Osteocyte (in vitro differentiated cells): ENCODE measurements around the gene RORB. TPM values are rescaled to one million over a fixed set of nuclear protein-coding genes. Genes with fewer than 3 reads are reported as not detected.

ENCODE experiments used
- DNase-seq: peaks from one replicate; pipeline ENCODE4 v3.0.0; 2021; ENCODE audit warnings: mixed read lengths; ENCODE audit not compliant: unreplicated experiment; ENCODE audit errors: extremely low spot score
- H3K27ac Mint-ChIP-seq: one replicate; pipeline ENCODE4 v1.8.0; 2021; ENCODE audit warnings: mild to moderate bottlenecking, mixed read lengths; ENCODE audit not compliant: unreplicated experiment
- H3K27me3 Mint-ChIP-seq: one replicate; pipeline ENCODE4 v1.8.0; 2021; ENCODE audit warnings: mixed read lengths; ENCODE audit not compliant: unreplicated experiment
- H3K36me3 Mint-ChIP-seq: one replicate; pipeline ENCODE4 v1.8.0; 2021; ENCODE audit warnings: mixed read lengths; ENCODE audit not compliant: unreplicated experiment
- H3K4me1 Mint-ChIP-seq: one replicate; pipeline ENCODE4 v1.8.0; 2021; ENCODE audit warnings: mixed read lengths; ENCODE audit not compliant: unreplicated experiment
- H3K4me3 Mint-ChIP-seq: one replicate; pipeline ENCODE4 v1.8.0; 2021; ENCODE audit warnings: mild to moderate bottlenecking, moderate library complexity, mixed read lengths; ENCODE audit not compliant: unreplicated experiment
- H3K9me3 Mint-ChIP-seq: one replicate; pipeline ENCODE4 v1.8.0; 2021; ENCODE audit warnings: mixed read lengths; ENCODE audit not compliant: unreplicated experiment
- total RNA-seq: library from RNA; stranded (reverse); gene quantifications from 2 replicates; pipeline ENCODE4 v1.2.1, GENCODE V29; 2021
- TF ChIP-seq, protein P1 (sequence below): fragments of 200-600 bp; sonication (generic); IDR thresholded peaks from 2 replicates; pipeline ENCODE4 v1.5.0; 2021; ENCODE audit warnings: antibody characterized with exemption, mild to moderate bottlenecking, moderate library complexity

The RORB gene
- total RNA-seq, 1 donor from 2014 or later, result not detected

GRCh38 chr9:74653410-74654080 is 156.4 kb downstream of the RORB start:
- H3K4me3 Mint-ChIP-seq, result no peak overlapping the region
- TF ChIP-seq, protein P1, sequence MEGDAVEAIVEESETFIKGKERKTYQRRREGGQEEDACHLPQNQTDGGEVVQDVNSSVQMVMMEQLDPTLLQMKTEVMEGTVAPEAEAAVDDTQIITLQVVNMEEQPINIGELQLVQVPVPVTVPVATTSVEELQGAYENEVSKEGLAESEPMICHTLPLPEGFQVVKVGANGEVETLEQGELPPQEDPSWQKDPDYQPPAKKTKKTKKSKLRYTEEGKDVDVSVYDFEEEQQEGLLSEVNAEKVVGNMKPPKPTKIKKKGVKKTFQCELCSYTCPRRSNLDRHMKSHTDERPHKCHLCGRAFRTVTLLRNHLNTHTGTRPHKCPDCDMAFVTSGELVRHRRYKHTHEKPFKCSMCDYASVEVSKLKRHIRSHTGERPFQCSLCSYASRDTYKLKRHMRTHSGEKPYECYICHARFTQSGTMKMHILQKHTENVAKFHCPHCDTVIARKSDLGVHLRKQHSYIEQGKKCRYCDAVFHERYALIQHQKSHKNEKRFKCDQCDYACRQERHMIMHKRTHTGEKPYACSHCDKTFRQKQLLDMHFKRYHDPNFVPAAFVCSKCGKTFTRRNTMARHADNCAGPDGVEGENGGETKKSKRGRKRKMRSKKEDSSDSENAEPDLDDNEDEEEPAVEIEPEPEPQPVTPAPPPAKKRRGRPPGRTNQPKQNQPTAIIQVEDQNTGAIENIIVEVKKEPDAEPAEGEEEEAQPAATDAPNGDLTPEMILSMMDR, result no peak
- no peaks in the 10 kb centered on the region for H3K36me3 Mint-ChIP-seq
- no peaks in the 10 kb centered on the region for H3K9me3 Mint-ChIP-seq
- DNase-seq, result no peak
- no peaks in the 10 kb centered on the region for H3K4me1 Mint-ChIP-seq
- no peaks in the 10 kb centered on the region for H3K27me3 Mint-ChIP-seq
- no peak overlapping the region for H3K27ac Mint-ChIP-seq

DNA sequence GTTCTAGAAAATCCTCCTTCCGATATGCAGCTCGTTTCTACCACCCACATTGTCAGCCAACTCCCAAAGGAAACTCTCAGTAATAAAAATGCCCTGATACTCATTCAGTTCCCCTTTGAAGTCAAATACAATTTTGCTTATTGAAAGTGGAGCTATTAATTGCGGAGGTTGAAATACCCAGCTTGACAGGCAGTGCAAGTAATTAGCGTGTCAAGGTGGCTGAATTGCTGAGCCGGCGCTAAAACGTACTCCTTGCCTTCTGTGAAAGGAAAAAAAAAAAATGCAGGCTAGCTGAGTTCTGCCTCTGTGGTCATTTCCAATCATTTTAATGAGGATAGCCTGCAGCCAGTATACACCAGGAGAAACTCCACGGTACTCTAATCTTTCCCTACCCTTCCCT is 165.5 kb downstream of the RORB start:
- DNase-seq, result no peak
- TF ChIP-seq, protein P1, result no peak
- Mint-ChIP-seq H3K4me1 (no peaks in the 10 kb centered on the region), H3K9me3 (no peaks in the 10 kb centered on the region), H3K27me3 (no peaks in the 10 kb centered on the region), H3K4me3 (no peak overlapping the region), H3K27ac (no peak overlapping the region), H3K36me3 (no peaks in the 10 kb centered on the region)

DNA sequence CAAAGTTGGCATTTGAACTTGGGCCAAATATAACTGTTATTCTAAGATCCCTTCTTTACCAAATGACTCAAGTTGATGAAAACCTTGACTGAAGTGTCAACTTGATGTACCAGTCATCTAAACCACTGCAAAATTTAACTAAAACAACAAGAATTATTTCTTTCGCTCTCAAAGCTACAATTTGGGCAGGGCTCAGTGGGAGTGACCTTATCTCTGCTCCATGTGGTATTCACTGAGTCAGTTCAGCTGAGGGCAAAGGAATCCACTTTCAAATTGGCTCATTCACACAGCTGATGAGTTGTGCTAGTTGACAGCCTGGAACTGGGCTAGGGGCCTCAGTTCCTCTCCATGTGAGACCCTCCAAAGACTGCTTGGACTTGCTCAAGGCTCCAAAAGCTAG is 166.3 kb downstream of the RORB start:
- Mint-ChIP-seq H3K27me3 (no peaks in the 10 kb centered on the region), H3K36me3 (no peaks in the 10 kb centered on the region), H3K27ac (no peak overlapping the region), H3K4me1 (no peaks in the 10 kb centered on the region), H3K9me3 (no peaks in the 10 kb centered on the region), H3K4me3 (no peak overlapping the region)
- TF ChIP-seq, protein P1, result no peak
- no peak for DNase-seq

GRCh38 chr9:74666625-74667316 is 169.6 kb downstream of the RORB start:
- no peaks in the 10 kb centered on the region for H3K9me3 Mint-ChIP-seq
- no peak overlapping the region for H3K27ac Mint-ChIP-seq
- H3K36me3 Mint-ChIP-seq, result no peaks in the 10 kb centered on the region
- TF ChIP-seq, protein P1, result no peak
- DNase-seq, result no peak
- H3K4me3 Mint-ChIP-seq, result no peak overlapping the region
- no peaks in the 10 kb centered on the region for H3K4me1 Mint-ChIP-seq
- H3K27me3 Mint-ChIP-seq, result no peaks in the 10 kb centered on the region

DNA sequence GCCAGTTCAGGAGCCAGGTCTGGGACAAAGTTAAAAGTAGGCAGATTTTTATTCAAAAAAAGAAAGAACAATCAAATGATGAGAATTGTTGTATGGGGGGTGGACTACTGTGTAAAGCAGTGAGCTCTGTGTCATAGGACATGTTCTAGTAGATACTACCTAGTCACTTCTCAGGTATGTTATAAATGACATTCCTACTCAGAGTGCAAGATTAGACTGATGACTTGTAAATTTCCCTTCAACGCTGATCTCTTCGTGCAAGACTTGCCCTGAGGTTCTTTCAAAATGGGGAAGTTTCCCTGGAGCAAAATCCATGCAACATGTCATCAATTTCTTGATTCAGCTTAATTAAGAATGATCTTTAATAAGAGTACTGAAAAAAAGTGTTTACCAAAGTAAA is 175.1 kb downstream of the RORB start:
- Mint-ChIP-seq H3K4me3 (no peak overlapping the region), H3K9me3 (no peaks in the 10 kb centered on the region), H3K4me1 (no peaks in the 10 kb centered on the region), H3K36me3 (no peaks in the 10 kb centered on the region), H3K27me3 (no peaks in the 10 kb centered on the region), H3K27ac (no peak overlapping the region)
- TF ChIP-seq, protein P1, result no peak
- no peak for DNase-seq
